ENCODE measurements around the gene ADAMTSL1.

ADAMTSL1 gene

GRCh38 chr9:18564018-18564880 is 90.3 kb downstream of the ADAMTSL1 start:
- no peak for DNase-seq (ENCODE audit: low spot score)

DNA sequence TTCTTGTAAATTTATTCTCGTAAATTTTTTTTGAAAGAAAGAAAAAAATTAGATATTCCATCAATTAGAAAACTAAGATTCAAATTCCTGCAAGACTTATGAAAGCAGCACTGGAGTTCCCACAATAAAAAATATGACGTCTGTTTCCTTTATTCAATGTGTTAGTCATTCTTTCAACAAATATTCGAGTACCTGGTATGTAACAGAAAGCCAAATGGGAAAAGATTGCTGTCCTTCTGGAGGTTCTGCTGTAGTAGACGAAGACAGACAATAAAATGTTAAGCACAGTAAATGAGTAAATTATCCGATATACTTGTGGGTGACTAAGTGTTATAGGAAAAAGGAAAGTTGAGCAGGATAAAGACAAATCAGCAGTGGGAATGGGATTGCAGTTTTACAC is 92.2 kb downstream of the ADAMTSL1 start:
- no peak for DNase-seq (ENCODE audit: low spot score)

GRCh38 chr9:18568973-18569372 is 95.0 kb downstream of the ADAMTSL1 start:
- DNase-seq (ENCODE audit: low spot score) = no peak

- DNase-seq (ENCODE audit: low spot score) = no peak
Observed at GRCh38 chr9:18569941-18570630, 96.1 kb downstream of the ADAMTSL1 start.

DNA sequence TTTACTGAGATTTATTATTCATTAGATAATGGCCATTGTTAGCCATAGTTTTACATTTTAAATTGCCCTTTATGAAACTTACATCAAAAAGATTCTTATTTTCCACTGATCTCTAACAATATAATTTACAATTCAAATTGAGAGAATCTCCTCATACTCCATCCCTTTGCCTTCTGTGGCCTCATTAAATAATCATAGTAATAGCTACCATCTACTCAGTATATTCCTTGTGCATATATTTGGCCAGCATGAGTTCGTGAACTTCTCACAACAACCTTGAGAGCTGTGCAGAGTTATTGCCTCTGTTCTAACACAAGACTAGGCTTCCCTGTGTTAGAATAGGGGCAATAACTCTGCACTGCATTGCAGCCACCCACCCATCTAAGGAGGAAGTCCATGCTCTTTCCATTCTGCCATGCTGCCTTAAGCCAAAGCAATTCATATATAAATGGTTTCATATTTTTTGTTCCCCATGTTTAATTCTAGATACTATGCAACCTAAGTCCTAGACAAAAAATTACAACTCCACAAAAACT is 99.1 kb downstream of the ADAMTSL1 start:
- DNase-seq (ENCODE audit: low spot score) = no peak

DNA sequence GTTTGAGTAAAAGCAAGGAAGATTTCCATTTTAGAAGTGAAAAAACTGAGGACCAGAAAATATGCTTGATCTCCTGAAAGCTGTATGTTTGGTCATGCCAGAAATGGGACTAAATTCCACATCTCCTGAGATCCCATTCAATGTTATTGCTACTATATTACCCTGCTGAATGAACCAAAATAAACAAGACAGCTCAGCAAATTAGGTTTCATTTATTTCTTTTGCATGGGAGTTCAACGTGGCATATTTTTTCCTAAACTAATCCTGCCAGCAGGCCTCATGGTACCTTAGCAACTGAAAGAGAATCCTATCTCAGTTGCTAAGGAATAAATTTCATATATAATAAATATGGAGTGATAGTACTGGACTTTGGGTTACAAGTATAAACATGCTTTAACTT is 101.7 kb downstream of the ADAMTSL1 start:
- DNase-seq (ENCODE audit: low spot score) = no peak

DNA sequence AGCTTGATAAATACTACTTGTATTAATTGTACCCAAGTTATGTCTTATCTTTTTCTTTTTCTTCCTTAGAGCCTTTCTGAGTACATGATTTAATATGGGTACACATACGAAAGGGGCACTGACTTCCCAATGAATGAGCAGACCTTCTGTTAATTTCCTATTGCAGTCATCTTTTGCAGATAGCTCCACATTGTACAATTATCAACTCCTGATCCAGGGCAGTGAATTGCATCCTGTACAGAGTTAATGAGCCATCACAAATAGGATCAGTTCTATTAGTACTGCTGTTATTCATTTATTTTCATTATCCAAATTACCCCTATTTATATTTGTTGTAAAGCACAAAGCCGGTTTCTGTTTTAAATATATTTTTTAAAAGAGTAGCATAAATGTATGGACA is 105.6 kb downstream of the ADAMTSL1 start:
- no peak for DNase-seq (ENCODE audit: low spot score)

GRCh38 chr9:18580151-18580550 is 106.2 kb downstream of the ADAMTSL1 start:
- no peak for DNase-seq (ENCODE audit: low spot score)

GRCh38 chr9:18585996-18586395 is 112.0 kb downstream of the ADAMTSL1 start:
- DNase-seq (ENCODE audit: low spot score) = no peak

DNA sequence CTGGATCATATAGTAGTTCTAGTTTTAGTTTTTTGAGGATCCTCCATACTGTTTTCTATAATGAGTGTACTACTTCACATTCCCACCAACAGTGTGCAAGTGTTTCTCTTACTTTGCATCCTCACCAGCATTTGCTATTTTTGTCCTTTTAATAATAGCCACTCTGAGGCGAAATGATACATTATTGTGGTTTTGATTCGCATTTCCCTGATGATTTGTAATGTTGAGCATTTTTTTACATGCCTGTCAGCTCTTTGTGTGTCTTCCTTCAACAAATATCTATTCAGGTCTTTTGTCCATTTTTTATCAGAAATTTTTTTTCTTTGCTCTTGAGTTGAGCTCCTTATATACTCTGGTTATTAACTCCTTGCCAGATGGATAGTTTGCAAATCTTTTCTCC is 114.0 kb downstream of the ADAMTSL1 start:
- DNase-seq (ENCODE audit: low spot score) = no peak

DNA sequence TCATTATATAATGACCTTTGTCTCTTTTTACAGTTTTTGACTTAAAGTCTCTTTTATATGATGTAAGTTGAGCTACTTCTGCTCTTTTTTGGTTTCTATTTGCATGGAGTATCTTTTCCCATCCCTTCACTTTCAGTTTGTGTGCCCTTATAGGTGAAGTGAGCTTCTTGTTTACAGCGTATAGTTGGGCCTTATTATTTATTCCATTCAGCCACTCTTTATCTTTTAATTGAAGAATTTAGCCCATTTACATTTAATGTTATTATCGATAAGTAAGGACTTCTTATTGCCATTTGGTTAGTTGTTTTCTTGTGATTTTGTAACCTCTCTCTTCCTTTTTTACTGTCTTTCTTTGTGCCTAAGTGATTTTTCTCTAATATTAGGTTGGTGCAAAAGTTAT is 117.3 kb downstream of the ADAMTSL1 start:
- no peak for DNase-seq (ENCODE audit: low spot score)

GRCh38 chr9:18594837-18595236 is 120.9 kb downstream of the ADAMTSL1 start:
- no peak for DNase-seq (ENCODE audit: low spot score)

DNA sequence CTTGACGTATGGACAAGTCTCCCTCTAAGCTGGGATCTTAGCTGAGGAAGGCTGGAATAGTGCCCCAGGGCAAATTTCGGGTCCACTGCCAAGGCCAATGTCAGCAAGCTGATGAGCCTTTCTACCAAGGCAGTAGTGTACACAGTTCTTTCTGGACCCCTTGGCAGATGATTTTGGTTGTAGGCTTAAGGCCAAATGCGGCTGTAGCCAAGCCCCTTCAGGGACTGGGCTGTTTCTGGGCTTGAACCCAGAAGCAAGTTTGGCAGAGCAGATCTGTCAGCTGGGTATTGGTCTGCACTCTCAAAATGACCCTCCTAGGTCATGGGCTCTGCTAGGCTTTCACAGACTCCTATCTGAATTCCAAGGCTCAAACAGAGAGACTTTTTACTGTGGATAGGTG is 121.6 kb downstream of the ADAMTSL1 start:
- no peak for DNase-seq (ENCODE audit: low spot score)

DNA sequence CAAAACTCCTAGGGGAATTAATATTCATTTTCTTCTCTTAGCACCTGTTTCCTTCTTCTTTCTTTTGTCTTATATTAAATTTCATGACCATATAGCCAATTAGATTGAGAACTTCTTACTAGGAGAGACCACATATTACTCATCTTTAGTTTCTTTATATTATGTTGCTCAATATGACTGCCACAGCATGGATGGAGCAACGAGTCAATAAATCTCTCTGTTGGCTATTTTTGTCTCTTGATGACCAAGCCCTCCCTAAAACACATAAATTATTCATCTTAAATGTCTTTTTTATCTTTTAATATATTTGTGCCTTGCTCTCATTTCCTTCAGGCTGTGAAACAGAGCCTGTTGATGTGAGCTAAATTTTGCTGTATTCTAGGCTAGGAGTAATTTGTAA is 123.0 kb downstream of the ADAMTSL1 start:
- peak; percentile 7 for DNase-seq (ENCODE audit: low spot score)

DNA sequence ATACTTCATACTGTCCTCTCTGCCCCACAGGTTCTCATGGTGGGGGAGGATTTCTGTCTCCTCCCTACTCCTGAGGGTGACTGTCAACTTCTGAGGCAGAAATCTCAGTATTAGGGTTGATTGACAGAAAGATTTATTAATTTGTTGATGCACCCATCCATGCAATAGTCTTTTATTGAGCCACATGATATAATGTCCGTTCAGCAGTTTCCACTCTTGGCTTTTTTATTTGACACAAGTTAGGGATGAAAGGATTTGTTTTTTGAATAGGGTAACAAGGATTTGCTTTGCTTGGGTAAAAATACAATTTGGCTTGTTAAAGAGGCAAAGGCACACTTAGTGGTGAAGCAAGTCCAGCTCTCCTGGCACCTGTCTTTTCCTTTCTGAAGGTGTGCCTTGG is 125.0 kb downstream of the ADAMTSL1 start:
- DNase-seq (ENCODE audit: low spot score) = no peak

- no peak for DNase-seq (ENCODE audit: low spot score)
Observed at GRCh38 chr9:18601026-18601425, 127.1 kb downstream of the ADAMTSL1 start.

DNA sequence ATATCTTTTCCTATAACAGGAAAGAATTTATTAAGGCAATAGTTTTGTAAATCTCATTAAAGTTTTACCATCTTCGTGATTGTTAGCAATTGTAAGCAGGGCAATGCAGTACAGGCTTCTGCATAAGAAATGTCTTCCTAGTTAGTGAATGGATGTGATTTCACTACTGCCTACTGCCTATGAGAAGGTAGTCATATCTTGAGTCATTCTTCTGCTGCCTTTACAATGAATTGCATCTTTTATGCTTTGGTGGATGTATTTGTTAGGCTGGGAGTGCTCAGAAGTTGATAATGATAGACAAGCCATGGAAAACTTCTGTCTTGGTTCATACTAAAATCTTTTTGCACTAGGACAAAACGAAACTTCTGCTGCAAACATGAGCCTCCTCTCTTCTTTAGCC is 128.0 kb downstream of the ADAMTSL1 start:
- DNase-seq (ENCODE audit: low spot score) = peak; percentile 47

DNA sequence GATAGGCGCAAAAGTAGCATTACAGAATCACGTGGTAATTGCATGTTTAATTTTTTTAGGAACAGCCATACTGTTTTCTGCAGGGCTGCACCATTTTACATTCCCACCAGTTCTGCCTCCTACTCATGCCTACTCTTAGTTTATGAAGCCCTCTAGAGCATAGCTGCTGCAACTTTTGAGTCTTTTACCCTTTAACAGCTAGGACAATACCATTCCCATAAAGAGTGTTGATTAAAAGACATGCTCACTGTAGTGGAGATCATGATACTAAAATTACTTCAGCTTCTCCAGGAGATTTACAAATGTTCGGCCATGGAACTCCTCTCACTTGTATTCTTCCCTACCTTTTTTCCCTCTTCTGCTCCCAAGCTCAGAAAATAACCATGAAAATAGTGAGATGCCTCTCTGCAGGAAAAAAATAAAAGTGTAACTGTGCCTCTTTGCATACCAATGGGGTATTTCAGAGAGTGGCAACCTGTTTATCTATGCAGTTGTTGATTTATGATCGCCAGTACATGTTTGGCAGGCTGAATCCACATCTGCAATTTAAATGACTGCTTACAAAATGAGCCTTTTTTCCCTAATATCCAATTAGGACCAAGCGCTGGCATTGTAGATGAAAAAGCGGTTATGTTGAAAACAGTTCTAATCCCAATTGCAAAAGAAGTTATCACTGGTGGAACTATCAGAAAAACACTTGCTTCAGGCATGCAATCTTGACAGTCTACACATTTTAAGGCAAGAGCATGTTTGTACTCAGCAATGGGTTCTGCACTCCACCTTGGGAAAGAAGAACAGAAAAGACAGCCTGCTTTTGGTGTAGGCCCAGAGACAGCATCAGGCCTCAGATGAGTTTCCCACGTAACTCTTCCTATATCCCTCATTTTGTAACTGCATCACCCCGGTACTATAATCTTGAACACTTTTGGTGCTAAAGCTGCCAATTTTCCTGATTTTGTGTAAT is 131.1 kb downstream of the ADAMTSL1 start:
- no peak for DNase-seq (ENCODE audit: low spot score)

- no peak for DNase-seq (ENCODE audit: low spot score)
Observed at GRCh38 chr9:18605766-18606180, 131.8 kb downstream of the ADAMTSL1 start.

GRCh38 chr9:18606281-18606680 is 132.3 kb downstream of the ADAMTSL1 start:
- DNase-seq (ENCODE audit: low spot score) = no peak

DNA sequence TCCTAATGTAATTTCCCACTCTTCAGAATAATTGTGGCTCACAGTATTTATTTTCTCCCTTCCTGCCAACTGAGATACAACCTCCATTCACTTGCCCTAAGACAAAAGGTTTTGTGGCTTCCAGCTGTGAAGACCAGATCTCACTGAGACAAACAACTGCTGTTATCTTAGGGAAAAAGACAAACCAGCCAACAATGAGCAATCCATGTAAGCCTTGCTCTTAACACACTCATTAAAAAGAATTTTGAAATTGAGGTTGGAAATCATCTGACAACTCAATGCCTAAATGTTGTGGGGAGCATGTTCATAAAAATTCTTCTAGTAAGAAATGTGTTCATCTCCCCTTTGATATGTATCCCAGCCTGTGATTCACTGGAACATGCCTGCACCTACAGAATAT is 132.9 kb downstream of the ADAMTSL1 start:
- DNase-seq (ENCODE audit: low spot score) = no peak

GRCh38 chr9:18608371-18608770 is 134.4 kb downstream of the ADAMTSL1 start:
- DNase-seq (ENCODE audit: low spot score) = no peak

All from RKO (cell line).